ENCODE measurements around the gene ROBO1.
"Not testable (repeated sequence)": the region's sequence is repeated elsewhere in the genome, so short reads cannot be mapped to it uniquely, and the experiment has no call there.

ROBO1 gene

GRCh38 chr3:79368403-79368802, 399.4 kb downstream of the ROBO1 start:
- no peak for DNase-seq (ENCODE audit: low read depth)

GRCh38 chr3:79367803-79368202, 400.0 kb downstream of the ROBO1 start:
- no peak for DNase-seq (ENCODE audit: low read depth)

GRCh38 chr3:79367066-79367465, 400.7 kb downstream of the ROBO1 start:
- DNase-seq (ENCODE audit: low read depth), result no peak

GRCh38 chr3:79366414-79366813, 401.4 kb downstream of the ROBO1 start:
- no peak for DNase-seq (ENCODE audit: low read depth)

GRCh38 chr3:79364784-79365183, 403.0 kb downstream of the ROBO1 start:
- DNase-seq (ENCODE audit: low read depth), result no peak

GRCh38 chr3:79362571-79363270, 405.1 kb downstream of the ROBO1 start:
- no peak for DNase-seq (ENCODE audit: low read depth)

- no peak for DNase-seq (ENCODE audit: low read depth)
These were observed 405.9 kb downstream of the ROBO1 start for GRCh38 chr3:79361748-79362378.

GRCh38 chr3:79358327-79358726, 409.5 kb downstream of the ROBO1 start:
- no peak for DNase-seq (ENCODE audit: low read depth)

- DNase-seq (ENCODE audit: low read depth), result no peak
These were observed 413.6 kb downstream of the ROBO1 start for GRCh38 chr3:79354179-79354688.

GRCh38 chr3:79351699-79352098, 416.1 kb downstream of the ROBO1 start:
- no peak for DNase-seq (ENCODE audit: low read depth)

GRCh38 chr3:79344876-79345871, 422.6 kb downstream of the ROBO1 start:
- DNase-seq (ENCODE audit: low read depth), result no peak

- DNase-seq (ENCODE audit: low read depth), result no peak
These were observed 425.8 kb downstream of the ROBO1 start for GRCh38 chr3:79341961-79342360.

GRCh38 chr3:79339846-79340245, 428.0 kb downstream of the ROBO1 start:
- DNase-seq (ENCODE audit: low read depth), result no peak

GRCh38 chr3:79337798-79338197, 430.0 kb downstream of the ROBO1 start:
- DNase-seq (ENCODE audit: low read depth), result no peak

GRCh38 chr3:79329154-79329553, 438.6 kb downstream of the ROBO1 start:
- DNase-seq (ENCODE audit: low read depth), result peak; percentile 5

- no peak for DNase-seq (ENCODE audit: low read depth)
These were observed 441.2 kb downstream of the ROBO1 start for GRCh38 chr3:79326642-79327041.

GRCh38 chr3:79325833-79326383, 441.9 kb downstream of the ROBO1 start:
- not testable (repeated sequence) for DNase-seq (ENCODE audit: low read depth)

- no peak for DNase-seq (ENCODE audit: low read depth)
These were observed 450.0 kb downstream of the ROBO1 start for GRCh38 chr3:79317551-79318518.

- DNase-seq (ENCODE audit: low read depth), result no peak
These were observed 452.8 kb downstream of the ROBO1 start for GRCh38 chr3:79314962-79315361.

- no peak for DNase-seq (ENCODE audit: low read depth)
These were observed 453.3 kb downstream of the ROBO1 start for GRCh38 chr3:79314544-79314943.

- no peak for DNase-seq (ENCODE audit: low read depth)
These were observed 457.8 kb downstream of the ROBO1 start for GRCh38 chr3:79310016-79310415.

All from GM04504 (cell line).